ENCODE measurements around the gene BLACAT1. TPM values are rescaled to one million over a fixed set of nuclear protein-coding genes. Genes with fewer than 3 reads are reported as not detected.
A peak's percentile ranks its signal among the peaks of the same experiment; 100 is the strongest.

BLACAT1 gene
- total RNA-seq (2014; rRNA removed; shearing (Covaris generic)), result 1.8 and 1.9 TPM in 2 replicates

DNA sequence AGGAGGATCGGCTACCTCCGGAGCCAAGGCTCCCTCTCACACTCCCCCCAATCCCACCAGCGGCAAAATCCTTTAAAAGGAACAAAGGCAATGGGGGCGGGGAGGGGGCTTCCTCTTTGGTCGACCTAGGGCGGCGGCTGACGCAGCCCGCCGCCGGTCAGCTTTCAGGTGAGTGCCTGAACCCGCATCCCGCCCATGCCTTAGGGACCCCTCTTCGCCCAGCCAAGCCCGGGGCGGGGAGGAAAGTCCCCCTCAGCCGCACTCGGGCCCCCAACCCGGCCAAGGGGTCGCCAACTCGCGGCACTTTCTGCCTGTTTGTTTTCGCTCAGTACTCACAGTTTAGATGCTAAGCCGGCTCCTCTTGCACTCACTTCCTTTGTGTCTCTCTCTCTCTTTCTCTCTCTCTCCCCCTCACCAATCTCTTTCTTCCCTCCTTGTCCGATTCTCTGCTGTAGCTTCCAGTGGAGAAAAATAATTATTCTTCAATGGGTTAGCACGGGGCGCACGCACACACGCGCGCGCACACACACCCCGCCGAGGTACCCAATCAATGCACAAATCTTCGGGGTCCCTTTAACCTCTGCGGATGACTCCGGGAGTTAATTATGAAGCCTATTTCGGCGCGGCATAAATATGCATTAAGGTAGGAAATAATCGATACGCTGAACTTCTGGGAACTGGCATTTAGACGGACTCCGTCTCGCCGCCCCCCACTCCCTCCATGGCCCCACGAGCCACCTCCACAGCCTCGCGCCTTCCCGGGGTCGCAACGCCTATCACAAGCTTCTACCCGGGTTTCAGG, at the start of gene BLACAT1:
Gene BLACAT1 (minus strand): TSS at position 465 of the 802 bp plus-strand sequence.
- no peak for DNase-seq (ENCODE audit: low spot score)

DNA sequence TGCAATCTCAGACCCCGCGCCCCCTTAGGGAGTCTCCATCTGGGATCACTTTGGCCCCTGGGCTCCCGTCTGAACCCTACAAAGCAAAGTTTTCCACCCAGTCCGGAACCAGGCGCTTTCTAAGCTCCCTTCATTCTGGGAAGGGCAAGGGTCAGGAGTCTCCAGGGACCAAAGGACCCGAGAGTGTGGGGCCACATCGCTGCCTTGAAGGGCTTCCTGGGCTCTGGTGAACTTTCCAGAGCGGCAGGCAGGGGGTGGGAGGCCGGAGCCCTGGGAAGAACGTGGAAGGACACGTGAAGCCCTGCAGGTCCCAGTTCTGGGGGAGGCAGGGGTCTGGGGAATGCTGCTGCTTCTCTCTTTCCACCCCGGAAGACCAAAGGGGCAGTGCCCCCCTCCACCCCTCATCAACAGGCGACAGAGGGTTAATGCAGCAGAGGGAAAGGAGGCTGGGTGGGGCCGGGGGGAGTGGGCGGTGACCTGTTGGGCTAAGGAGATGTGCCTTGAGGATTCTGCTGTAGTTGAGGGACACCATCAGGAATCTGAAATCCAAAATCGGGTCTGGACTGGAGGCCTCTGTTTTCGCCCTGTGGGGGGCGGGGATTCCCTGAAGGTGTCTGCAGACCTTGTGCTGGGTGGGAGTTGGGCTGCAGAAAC, 49.4 kb upstream of the BLACAT1 start:
- no peak for DNase-seq (ENCODE audit: low spot score)

DNA sequence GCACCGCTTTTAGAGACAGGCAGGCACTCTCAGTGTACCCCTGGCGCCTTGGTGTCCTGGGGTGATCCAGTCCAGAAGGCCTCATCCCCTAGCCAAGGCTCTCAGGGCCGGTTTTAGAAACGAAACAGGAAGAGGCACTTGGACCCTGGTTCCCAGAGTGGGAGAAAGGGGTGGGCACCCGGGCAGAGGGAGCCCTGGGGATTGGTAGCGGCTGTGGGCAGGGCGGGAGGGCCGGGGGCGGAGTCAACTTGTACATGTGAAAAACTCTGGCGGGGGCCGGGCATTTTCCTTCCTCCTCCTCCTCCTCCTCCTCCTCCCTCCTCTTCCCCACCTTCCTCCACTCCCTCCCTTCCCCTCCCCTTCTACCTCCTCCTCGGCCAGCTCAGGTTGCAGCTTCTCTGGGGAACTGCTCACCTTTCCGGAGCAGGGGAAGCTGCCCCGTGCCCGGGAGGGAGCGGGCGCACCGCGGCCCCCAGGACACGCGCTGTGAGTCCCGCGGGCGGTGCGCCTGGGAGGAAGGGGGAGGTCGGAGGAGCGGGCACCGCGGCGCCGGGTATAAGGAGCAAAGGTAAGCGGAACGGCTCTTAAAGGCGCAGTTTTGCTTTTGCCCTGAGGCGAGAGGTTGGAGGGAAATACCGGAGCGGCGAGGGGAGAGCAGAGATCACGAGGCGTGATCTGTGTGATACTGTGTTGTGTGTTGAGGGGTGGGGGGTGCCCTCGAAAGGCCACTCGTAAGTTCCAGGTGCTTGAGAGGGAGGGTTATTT, 48.6 kb upstream of the BLACAT1 start, which contains the start of gene CDK18:
Gene CDK18 (plus strand): TSS at position 359 of the 765 bp plus-strand sequence. CDS start 18,499 bp downstream, outside the sequence.
- peak; percentile 78 for DNase-seq (ENCODE audit: low spot score)

DNA sequence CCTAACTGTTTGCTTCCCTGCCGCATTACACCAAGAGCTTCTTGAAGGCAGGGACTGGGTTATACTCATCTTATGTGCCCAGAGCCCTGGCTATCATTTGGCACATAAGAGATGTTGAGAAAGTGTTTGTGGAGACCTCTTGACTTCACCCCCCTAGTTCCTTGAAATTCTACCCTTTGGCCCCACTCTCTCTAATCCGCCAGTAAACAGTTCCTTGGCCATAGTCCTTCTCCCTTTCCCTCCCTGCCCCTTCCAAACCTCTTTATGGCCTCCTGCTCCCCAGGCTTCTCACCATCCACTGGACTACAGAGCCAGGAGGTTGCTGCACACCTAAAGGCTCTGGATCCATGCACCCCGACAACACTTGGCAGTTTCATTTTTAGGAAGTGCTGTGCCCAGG, 47.1 kb upstream of the BLACAT1 start:
- no peak for DNase-seq (ENCODE audit: low spot score)

DNA sequence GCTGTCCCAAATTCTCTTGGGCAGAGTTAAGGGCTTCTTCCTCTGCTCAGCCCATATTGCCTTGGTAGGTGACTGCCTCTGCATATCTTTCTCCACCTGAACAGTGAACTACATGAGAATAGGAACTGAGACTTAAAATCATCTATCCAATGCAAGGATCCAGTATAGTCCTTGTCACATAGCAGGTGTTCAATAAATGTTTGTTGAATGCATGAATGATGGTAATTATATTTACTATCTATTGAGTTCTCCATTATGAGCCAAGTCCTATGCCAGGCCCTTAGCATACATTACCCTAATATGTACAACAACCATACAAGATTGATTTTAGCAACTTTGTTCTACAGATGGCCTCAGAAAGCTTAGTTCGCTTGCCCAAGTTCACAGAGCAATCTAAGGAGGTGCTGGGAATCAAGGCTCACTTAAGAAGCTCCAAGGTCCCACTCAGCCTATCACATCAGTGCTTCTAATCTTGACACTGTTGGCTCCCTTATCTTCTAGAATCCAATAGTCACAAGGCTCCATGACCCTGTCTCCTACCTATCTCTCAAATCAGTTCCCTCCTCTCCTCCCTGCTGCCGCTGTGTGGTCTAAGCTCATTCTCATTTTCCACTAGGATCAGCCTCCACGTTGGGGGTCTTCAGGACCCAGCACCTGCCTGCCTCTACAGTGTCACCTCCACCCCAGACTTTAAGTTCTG, 46.4 kb upstream of the BLACAT1 start:
- DNase-seq (ENCODE audit: low spot score), result no peak

DNA sequence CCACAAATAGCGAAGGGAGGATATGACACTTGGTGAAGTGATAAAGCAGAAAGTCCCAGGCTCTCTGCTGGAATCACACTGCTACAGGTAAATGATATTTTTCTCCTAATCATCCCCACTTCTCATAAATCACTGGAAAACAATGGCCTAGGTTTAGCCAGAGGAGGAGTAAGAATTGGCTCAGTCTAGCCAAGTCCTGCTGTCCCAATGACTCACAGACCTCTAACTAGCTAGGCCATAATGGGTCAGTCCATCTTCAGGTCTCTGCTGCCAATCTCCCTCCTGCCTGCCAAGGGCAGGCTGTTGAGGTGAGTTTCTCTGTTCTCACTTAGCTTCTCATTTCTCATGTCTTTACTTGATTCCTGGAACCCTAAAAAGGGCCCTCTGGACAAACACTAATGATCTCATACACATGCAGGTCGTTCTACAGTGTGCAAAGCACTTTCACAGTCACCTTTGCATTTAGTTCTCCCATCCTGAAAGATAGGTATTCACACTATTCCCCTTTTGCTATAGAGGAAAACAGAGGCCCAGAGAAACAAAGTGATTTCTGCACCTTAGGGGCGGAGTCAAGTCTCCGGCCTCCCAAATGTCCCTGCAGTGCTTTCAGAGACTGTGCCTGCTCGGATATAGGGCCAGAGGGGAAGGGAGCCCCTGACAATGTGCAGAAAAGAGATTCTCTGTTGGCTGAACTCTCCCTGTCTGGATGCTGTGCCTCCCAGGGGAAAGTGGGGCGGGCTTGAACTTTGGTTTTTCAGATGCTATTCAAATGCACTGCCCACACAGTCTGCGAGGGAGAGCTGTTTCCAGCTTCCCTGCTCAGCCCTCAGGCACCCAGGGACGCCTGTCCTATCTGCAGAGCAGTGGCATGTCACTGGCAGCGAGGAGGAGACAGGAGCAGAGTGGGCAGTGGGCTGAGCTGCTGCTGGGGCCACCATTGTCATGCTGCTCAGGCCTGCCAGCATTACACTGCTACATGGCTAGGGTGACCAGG, 44.7 kb upstream of the BLACAT1 start:
- DNase-seq (ENCODE audit: low spot score), result no peak

DNA sequence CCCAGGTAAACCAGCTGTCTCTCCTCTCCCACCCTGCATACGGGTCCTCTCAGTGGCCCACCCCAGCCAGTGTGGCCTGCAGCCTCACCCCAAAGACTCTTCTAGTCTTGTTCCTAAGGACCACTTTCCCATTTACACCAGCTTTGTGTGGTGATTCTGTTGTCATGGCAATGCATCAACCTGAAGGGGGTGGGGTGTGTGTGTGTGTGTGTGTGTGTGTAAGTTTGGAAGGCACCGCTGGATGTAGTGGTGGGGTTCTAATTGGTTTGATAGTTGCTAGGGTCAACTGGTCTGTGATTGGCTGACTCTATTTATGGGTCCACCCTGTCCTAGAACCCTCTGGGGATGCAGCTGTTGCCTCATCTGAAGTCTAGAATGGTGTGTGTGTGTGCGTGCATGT, 43.9 kb upstream of the BLACAT1 start:
- DNase-seq (ENCODE audit: low spot score), result no peak

DNA sequence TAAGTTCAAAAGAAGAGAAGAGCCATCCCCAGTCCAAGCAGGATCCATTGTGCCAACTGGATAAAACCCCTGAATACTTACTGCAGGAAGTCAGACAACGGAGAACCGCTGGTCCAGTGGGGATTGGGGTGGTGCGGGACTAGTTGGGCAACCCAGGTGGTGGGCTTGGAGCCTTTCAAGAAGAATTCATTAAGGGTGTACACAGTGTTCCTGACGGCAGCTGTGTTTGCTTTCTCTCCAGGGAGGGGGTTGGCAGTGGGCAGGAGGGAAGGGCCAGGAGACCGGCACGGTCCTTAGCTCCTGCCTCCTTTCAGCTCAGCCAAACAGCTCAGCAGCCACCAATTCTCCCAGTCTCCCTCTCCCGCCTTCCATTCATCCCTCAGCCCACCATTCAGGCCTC, 41.5 kb upstream of the BLACAT1 start:
- DNase-seq (ENCODE audit: low spot score), result no peak

DNA sequence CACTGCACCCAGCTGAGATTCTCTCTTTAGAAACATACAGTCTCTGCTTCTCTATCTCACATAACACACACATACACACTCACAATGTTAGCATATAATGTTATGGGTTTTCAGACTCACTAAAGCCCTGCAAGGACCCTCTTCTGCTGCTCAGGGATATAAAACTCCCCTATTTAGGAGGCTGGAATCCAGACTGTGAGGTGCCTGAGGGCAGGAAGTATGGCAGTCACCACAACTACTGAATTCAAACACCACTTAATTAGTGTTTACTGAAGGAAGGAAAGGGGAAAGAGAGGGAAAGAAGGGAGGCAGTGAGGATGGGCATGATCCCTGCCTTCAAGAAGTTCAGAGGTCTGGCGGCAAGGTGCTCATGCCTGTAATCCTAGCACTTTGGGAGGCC, 40.8 kb upstream of the BLACAT1 start:
- no peak for DNase-seq (ENCODE audit: low spot score)

DNA sequence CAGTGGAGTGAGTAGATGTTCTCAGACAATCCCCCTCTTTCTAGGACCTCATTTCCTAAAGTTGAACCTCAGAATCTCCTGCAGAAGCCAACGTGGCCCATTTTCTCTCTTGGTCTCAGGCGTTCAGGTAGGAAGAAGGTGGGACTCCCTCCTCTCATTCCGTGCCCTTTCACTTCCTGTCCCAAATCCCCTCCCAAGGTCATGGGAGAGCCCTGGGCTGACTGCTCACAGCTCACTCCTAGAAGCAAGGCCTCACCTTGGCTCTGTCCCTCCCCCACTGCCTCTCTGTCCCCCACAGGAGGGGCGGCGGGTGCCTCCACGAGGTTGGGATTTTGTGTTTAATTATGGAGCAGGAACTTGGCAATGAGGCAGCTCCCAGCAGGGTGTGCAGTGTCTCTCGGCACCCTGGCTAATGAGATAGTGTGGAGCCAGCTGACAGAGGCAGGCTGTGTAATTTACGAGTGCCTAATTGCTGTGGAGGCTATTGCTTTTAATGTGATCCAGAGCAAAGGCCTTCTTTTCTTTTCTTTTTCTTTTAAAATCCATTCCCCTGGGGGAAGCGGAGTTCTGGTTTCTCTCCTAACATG, 39.5 kb upstream of the BLACAT1 start:
- DNase-seq (ENCODE audit: low spot score), result no peak

DNA sequence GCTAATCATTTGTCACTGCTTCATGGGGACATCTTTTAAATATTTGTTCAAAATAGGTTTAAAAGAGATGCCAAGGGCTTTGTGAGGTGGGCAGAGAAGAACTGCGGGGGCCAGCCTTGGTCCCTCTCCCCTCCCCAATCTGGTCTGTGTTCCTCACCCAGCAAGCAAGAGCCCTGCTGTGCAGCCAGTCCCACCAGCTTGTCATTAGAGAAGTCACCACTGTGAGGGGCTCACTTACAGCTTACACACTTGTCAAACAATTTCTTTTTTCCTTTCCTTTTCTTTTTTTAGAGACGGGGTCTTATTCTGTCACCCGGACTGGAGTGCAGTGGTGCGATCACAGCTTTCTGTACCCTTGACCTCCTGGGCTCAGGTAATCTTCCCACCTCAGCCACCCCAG, 38.3 kb upstream of the BLACAT1 start:
- DNase-seq (ENCODE audit: low spot score), result no peak

DNA sequence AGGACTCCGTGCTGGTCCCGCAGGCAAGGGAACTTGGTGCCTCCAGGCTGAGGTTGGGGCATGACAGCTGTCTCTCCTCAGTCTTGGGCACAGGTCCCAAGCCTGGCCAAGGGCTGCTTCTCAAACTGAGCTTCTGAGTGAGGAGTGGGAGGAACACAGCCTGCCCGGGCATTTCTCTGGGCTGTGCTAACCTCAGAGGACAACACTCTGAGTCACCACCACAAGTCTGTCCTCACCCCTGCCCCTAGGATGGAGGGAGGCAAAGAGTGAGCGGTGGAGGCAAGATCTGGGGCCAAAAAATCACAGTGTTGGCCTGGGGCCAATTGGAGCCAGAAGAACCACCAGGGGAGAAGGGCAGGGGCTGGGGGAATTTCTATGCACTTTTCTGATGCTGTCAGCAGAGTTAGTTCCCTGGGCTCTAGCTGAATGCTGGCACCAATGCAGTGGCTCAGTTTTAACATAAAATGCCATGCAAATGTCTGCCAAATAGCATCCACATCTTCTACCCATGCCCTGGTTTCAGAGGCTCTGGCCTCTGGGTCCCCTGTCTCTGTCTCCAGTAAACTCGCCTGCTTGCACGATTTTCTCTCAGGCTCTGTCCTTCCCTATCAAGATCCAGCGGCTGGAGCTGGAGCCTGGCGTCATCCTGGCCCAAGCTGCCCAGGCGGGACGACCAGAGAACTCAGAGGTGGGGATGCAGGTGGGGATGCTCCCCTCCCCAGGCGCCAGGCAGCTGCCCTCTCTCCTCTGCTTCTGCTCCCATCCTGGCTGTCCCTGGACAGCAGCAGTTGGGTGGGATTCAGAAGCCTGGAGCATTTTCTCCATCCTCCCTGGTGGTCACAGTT, 37.6 kb upstream of the BLACAT1 start:
- DNase-seq (ENCODE audit: low spot score), result no peak

DNA sequence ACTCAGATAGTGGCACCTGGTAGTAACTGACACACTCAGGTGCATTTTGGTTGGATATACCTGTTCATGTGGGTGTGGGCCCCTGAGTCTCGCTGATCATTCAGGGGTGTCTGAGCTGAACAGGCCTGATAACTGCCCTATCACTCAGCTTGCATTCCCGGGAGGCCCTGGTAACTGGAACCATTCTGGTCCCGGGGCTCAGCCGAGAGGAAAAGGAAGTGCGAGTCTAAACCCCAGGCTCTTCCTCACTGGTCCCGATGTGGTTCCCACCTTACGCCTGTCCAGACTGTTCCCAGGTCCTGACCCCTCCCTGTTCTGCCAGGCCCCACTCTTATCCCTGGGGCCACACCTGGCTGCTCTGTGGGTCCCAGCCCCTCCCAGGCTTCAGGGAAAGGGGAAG, 36.9 kb upstream of the BLACAT1 start:
- DNase-seq (ENCODE audit: low spot score), result no peak

DNA sequence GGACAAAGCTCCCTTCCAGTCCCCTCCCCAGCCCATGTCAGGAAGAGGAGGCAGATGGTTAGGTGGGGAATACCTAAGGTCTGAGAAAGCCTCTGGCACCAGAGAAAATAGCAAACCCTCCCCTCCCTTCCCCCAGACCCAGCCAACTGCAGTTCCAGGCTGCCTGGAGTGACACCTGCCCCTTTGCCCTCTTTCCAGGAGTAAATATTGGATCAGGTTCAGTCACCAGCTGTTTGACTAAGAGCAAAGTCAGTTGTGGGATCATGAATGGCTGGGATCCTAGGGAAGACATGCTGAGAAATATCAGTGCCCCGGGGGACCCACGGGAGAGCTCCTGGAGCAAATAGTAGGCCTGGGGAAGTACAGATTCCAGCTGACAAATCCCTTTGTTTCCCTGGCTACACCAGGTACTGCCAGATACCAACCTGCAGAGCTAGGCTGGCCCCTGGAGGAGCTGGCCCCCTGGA, 36.4 kb upstream of the BLACAT1 start:
- DNase-seq (ENCODE audit: low spot score), result no peak

DNA sequence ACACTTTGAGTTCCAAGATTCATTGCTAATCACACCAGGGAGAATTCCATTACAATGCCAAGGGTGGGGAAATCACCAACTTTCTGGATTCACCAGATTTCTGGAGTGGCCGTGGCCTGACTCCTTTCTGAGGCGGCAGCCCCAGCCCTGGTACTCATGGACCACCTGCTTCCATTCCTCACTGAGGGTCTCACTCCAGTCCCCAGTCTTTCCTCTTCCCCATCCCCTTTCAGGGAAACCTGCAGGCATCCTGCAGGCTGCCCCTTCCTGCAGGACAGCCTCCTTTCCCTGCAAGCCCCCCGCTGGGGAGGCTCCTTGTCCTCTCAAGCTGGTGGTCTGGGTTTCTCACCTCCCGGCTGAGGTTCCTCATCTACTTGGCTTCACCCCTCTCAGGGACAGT, 35.9 kb upstream of the BLACAT1 start:
- DNase-seq (ENCODE audit: low spot score), result no peak

DNA sequence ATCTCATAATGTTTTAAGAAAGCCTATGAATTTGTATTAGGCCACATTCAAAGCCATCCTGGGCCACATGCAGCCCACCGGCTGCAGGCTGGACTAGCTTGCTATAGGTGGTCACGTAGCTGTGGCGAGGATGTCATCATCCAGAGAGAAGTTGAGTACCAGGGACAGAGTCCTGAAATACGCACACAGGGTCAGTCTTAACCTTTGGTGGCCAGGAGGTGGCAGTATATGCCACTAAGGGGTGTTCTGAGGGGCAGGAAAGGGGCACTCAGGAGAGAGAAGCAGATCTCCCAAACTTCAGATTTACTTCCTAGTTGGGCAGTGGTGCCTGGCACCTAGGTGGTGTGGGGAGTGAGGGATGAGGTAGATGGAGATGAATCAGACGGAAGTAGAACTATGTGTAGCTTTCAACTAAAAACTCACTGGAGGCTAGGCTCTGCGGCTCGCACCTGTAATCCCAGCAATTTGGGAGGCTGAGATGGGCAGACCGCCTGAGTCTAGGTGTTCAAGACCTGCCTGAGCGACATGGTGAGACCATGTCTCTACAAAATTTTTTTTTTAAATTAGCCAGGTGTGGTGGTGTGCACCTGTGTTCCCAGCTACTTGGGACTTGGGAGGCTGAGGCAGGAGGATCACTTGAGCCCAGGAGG, 32.4 kb upstream of the BLACAT1 start:
- DNase-seq (ENCODE audit: low spot score), result peak; percentile 66

DNA sequence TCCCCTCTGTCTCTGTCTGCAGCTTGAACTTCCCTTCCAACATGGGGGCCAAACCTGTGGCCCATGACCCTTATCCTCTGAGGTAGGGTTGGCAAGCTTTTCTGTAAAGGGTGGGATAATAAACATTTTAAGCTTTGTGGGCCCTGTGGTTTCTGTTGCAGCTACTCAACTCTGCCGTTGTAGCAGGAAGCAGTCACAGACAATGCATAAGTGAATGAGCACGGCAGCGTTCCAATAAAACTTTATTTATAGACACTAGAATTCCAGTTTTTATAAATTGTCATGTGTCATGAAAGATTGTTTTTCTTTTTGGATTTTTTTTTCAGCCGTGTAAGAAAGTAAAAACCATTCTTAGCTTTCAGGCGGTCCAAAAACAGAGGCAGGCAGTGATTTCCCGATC, 30.4 kb upstream of the BLACAT1 start:
- no peak for DNase-seq (ENCODE audit: low spot score)
